ENCODE measurements around the gene TMEM179. TPM values are rescaled to one million over a fixed set of nuclear protein-coding genes. Genes with fewer than 3 reads are reported as not detected.
A peak's percentile ranks its signal among the peaks of the same experiment; 100 is the strongest.

The TMEM179 gene
- total RNA-seq, 1 donor from 2014 or later: not detected

- no peak overlapping the region for H3K4me3 ChIP-seq
- ATAC-seq (no peak), DNase-seq (no peak)
- TF ChIP-seq CTCF (IDR thresholded peaks at IDR 0.05): no peak
- no peaks in the 10 kb centered on the region for H3K9me3 ChIP-seq
- no peaks in the 10 kb centered on the region for H3K4me1 ChIP-seq
- intact Hi-C loops (cut with DNase I): no loop called here
- no peaks in the 10 kb centered on the region for H3K36me3 ChIP-seq
- peaks cover 39% of the 10 kb centered on the region for H3K27me3 ChIP-seq (ENCODE audit: low read depth)
- no peak overlapping the region for H3K27ac ChIP-seq
Measured at GRCh38 chr14:104597576-104597975, 7.0 kb downstream of the TMEM179 start.

- no peaks in the 10 kb centered on the region for H3K36me3 ChIP-seq
- no peak overlapping the region for H3K27ac ChIP-seq
- H3K4me3 ChIP-seq: no peak overlapping the region
- no peak for TF ChIP-seq CTCF (IDR thresholded peaks at IDR 0.05)
- H3K4me1 ChIP-seq: no peaks in the 10 kb centered on the region
- ATAC-seq: no peak
- peak; percentile 40 for DNase-seq
- intact Hi-C loops (cut with DNase I): no loop called here
- H3K9me3 ChIP-seq: no peaks in the 10 kb centered on the region
- peaks cover 33% of the 10 kb centered on the region for H3K27me3 ChIP-seq (ENCODE audit: low read depth)
Measured at GRCh38 chr14:104596927-104597351, 7.6 kb downstream of the TMEM179 start.

GRCh38 chr14:104596451-104596918, 8.1 kb downstream of the TMEM179 start:
- DNase-seq: no peak
- intact Hi-C loops (cut with DNase I): no loop called here
- Histone ChIP-seq H3K4me3 (no peak overlapping the region), H3K27ac (no peak overlapping the region), H3K9me3 (no peaks in the 10 kb centered on the region), H3K27me3 (ENCODE audit: low read depth) (peaks cover 28% of the 10 kb centered on the region), H3K4me1 (no peaks in the 10 kb centered on the region), H3K36me3 (no peaks in the 10 kb centered on the region)
- TF ChIP-seq CTCF (IDR thresholded peaks at IDR 0.05): no peak
- peak in 1 of 2 donors; percentile 7 for ATAC-seq

- H3K4me3 ChIP-seq: no peak overlapping the region
- H3K4me1 ChIP-seq: no peaks in the 10 kb centered on the region
- H3K27ac ChIP-seq: no peak overlapping the region
- H3K9me3 ChIP-seq: no peaks in the 10 kb centered on the region
- intact Hi-C loops (cut with DNase I): no loop called here
- no peak for TF ChIP-seq CTCF (IDR thresholded peaks at IDR 0.05)
- peaks cover 23% of the 10 kb centered on the region for H3K27me3 ChIP-seq (ENCODE audit: low read depth)
- DNase-seq (no peak), ATAC-seq (no peak)
- no peaks in the 10 kb centered on the region for H3K36me3 ChIP-seq
Measured at GRCh38 chr14:104595911-104596450, 8.6 kb downstream of the TMEM179 start.

- no peak for TF ChIP-seq CTCF (IDR thresholded peaks at IDR 0.05)
- no peaks in the 10 kb centered on the region for H3K36me3 ChIP-seq
- no peaks in the 10 kb centered on the region for H3K9me3 ChIP-seq
- no peak overlapping the region for H3K27ac ChIP-seq
- intact Hi-C loops (cut with DNase I): no loop called here
- peaks cover 19% of the 10 kb centered on the region for H3K27me3 ChIP-seq (ENCODE audit: low read depth)
- DNase-seq (peak; percentile 38), ATAC-seq (no peak)
- no peaks in the 10 kb centered on the region for H3K4me1 ChIP-seq
- no peak overlapping the region for H3K4me3 ChIP-seq
Measured at GRCh38 chr14:104595116-104595675, 9.4 kb downstream of the TMEM179 start.

Measured in lower lobe of right lung (tissue), 2 donors.